ENCODE measurements around the gene PLCB1.

PLCB1 gene

DNA sequence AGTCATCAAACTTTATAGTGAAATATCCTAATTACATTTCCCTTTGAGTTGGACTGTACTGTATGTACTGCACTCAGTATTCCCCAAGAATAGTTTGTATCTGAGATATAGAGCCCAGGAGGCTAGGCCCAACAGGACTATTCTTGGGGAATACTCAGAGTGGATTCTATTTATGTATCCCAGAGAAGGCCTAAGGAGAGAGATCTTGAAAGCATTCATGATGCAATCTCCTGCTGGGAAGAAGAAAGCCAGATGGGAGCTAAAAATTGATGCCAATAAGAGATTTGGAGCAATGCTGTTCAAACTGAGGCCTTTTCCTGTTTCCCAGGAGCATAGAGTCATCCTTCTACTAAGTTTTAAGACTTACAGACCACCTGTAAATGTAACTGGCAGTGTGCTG is 484.7 kb downstream of the PLCB1 start:
- TF ChIP-seq, protein P1, sequence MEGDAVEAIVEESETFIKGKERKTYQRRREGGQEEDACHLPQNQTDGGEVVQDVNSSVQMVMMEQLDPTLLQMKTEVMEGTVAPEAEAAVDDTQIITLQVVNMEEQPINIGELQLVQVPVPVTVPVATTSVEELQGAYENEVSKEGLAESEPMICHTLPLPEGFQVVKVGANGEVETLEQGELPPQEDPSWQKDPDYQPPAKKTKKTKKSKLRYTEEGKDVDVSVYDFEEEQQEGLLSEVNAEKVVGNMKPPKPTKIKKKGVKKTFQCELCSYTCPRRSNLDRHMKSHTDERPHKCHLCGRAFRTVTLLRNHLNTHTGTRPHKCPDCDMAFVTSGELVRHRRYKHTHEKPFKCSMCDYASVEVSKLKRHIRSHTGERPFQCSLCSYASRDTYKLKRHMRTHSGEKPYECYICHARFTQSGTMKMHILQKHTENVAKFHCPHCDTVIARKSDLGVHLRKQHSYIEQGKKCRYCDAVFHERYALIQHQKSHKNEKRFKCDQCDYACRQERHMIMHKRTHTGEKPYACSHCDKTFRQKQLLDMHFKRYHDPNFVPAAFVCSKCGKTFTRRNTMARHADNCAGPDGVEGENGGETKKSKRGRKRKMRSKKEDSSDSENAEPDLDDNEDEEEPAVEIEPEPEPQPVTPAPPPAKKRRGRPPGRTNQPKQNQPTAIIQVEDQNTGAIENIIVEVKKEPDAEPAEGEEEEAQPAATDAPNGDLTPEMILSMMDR (IDR thresholded peaks at IDR 0.05; ENCODE audit: low read depth, low read length): no peak
- H3K4me3 ChIP-seq (ENCODE audit: low read depth, low read length): no peak overlapping the region

DNA sequence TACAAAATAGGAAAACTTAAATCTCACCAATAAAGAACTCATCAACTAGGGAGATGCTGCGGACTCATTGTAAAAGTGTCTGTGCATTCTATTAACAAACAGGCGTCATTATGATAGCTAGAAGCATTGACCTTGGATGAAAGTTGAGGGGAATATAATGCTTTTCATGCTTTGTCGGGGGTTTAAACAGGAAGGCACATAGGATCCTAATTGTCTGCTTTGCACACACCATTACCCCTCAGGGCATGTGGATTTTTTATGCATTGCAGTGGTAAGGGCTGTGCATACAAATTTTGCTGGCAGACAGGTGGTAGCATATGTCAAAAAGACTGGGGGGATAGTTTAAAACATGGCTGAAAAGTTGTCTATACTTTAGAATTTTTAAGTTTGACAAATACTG is 488.9 kb downstream of the PLCB1 start:
- TF ChIP-seq, protein P1 (IDR thresholded peaks at IDR 0.05; ENCODE audit: low read depth, low read length): no peak
- H3K4me3 ChIP-seq (ENCODE audit: low read depth, low read length): no peak overlapping the region

DNA sequence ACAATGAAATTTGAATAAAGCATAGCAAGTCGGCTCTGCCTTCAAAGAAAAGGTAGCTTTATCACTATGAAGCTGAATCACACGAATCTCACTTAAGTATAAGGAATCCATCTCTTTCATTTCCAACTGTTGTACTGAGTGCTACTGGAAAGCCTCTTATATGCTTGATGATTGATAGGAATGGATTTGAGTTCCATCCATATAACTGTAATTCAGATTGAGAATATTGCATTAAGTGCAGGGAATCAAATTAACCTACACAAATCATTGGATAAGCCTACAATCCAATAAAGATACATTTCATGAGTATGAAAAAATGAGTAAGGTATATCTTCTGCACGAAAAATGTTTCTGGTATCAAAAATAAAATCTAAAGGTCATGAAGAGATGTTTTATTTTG is 492.0 kb downstream of the PLCB1 start:
- H3K4me3 ChIP-seq (ENCODE audit: low read depth, low read length): no peak overlapping the region
- TF ChIP-seq, protein P1 (IDR thresholded peaks at IDR 0.05; ENCODE audit: low read depth, low read length): no peak

DNA sequence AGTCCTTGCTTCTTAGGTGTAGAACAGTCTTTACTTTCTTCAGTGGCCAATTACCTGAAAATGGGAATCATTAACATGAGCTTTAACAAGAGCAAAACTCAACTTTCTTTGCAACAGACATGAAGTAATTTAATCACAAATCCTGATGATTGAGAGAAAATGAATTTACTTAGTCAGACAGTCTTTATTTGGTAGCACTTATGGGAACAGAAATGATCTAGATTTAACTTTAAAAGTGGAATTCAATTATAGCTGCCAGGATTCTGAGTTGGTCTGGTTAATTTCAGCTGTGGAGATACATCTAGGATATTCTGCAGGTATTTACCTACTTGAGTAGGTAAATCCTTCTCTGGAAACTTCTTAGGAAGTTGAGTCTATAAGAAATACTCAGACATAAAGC is 492.6 kb downstream of the PLCB1 start:
- H3K4me3 ChIP-seq (ENCODE audit: low read depth, low read length): no peak overlapping the region
- TF ChIP-seq, protein P1 (IDR thresholded peaks at IDR 0.05; ENCODE audit: low read depth, low read length): no peak

DNA sequence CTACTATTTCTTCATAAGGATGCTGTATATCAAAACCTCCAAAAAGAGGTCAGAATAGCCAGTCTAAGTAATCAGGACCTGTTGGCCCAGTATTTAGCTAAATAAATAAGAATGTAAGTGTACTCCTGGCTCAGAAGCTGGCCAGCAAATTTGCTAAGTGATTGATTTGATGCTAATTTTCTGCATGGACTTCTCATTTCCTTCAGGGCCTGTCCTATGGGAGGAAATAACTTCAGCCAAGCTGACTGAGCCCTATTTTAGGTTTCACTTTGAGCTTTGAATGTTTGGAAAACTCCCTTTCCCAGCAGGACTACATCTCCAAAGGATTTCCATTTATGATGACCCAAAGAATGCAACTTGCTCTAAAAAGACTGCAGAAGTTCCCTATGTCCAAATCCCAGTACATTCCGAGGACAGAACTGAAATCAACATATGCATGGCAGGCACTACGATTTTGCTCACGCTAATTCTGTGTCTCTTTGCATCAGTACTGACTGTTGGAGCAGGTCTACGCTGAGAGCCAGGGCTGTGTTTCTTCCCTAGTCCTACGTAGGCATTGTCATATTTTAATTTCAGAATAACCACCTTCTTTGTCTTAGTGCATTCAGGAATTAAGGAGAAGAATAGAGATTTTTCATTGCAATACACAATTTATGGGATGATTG is 495.4 kb downstream of the PLCB1 start:
- H3K4me3 ChIP-seq (ENCODE audit: low read depth, low read length): no peak overlapping the region
- TF ChIP-seq, protein P1 (IDR thresholded peaks at IDR 0.05; ENCODE audit: low read depth, low read length): no peak

DNA sequence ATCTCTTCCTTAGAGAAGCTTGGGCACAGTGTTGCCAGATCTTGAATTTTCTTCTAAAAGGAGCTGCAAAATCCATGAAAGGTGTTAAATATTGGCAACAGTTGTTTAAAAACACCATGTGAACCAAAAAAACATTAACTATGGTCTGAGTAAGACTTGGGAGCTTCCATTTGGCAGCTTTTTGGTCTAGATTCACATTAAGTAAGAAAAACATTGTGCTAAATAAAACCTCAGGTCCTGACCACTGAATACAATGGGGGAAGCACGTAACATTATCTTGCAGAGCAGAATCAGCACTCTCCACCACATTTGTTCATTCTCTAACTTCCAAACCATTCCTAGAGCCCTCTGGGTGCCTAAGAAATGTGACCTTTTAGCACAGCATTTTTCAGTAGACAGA is 499.2 kb downstream of the PLCB1 start:
- TF ChIP-seq, protein P1 (IDR thresholded peaks at IDR 0.05; ENCODE audit: low read depth, low read length): no peak
- no peak overlapping the region for H3K4me3 ChIP-seq (ENCODE audit: low read depth, low read length)

DNA sequence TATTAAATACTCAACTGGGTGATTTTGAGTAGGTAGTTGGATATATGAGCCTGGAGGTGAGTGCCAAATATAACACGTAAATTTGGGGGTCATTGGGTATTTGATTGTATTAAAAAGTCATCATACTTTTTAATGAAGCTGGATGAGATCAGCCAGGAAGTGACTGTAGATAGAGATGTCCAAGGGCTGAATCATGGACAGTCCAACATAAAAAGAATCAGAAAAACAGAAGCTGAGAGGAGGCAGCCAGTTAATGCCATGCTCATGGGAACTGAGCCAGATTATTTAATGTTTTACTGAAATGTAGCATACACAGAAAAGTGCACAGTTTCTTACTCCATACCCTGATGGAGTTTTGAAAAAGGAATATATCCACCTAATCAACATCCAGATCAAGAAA is 501.3 kb downstream of the PLCB1 start:
- TF ChIP-seq, protein P1 (IDR thresholded peaks at IDR 0.05; ENCODE audit: low read depth, low read length): no peak
- H3K4me3 ChIP-seq (ENCODE audit: low read depth, low read length): no peak overlapping the region
